Measurements from ENCODE around the gene ABCC1.

- no peak for TF ChIP-seq CTCF (IDR thresholded peaks at IDR 0.05; ENCODE audit: low read depth, low read length)
- TF ChIP-seq EZH2phosphoT487 (IDR thresholded peaks at IDR 0.05; ENCODE audit: low read depth) = no peak
These were observed 43.7 kb downstream of the ABCC1 start for GRCh38 chr16:15993128-15993527.
